Endothelial cell of umbilical vein (primary cell): Measurements from ENCODE around the gene CYP27A1.

ENCODE experiments used
- CTCF ChIP-seq, 2 donors: IDR thresholded peaks; 1 replicate in 1 of 2; 2 replicates in 1 of 2; pipeline ENCODE4 v1.5.1; 2011; ENCODE audit warnings: low read length in 2 of 2, mild to moderate bottlenecking in 2 of 2, moderate library complexity in 2 of 2, control low read depth in 1 of 2, inconsistent platforms in 1 of 2, low read depth in 1 of 2; ENCODE audit not compliant: insufficient read depth in 1 of 2; ENCODE audit errors: extremely low read depth in 1 of 2
- EZH2 ChIP-seq: IDR thresholded peaks from 2 replicates; pipeline ENCODE4 v1.6.1; 2012; ENCODE audit warnings: borderline replicate concordance, low read depth, mild to moderate bottlenecking, moderate library complexity, low read length, inconsistent platforms; ENCODE audit not compliant: severe bottlenecking
- FOS ChIP-seq: IDR thresholded peaks from 2 replicates; pipeline ENCODE4 v1.6.1; 2011; ENCODE audit warnings: mild to moderate bottlenecking, low read length, moderate library complexity, borderline replicate concordance; ENCODE audit not compliant: insufficient read depth
- MYC ChIP-seq: IDR thresholded peaks from one replicate; pipeline ENCODE4 v1.6.1; 2011; ENCODE audit warnings: mild to moderate bottlenecking, low read depth, low read length
- POLR2A ChIP-seq: IDR thresholded peaks from 2 replicates; pipeline ENCODE4 v1.6.1; 2012; ENCODE audit warnings: low read depth, mild to moderate bottlenecking, control low read depth, low read length
- POLR2AphosphoS5 ChIP-seq: IDR thresholded peaks from 2 replicates; pipeline ENCODE4 v1.6.1; 2012; ENCODE audit warnings: low read depth, mild to moderate bottlenecking, control low read depth, low read length, moderate library complexity; ENCODE audit not compliant: insufficient read depth
- TF ChIP-seq, protein P1 (sequence below): IDR thresholded peaks from 2 replicates; pipeline ENCODE4 v1.6.1; 2011; ENCODE audit not compliant: insufficient read depth, insufficient read length

- no peak for TF ChIP-seq CTCF (IDR thresholded peaks at IDR 0.05; ENCODE audit: extremely low read depth in 1 of 2, insufficient read depth in 1 of 2, low read depth in 1 of 2, low read length in 2 of 2)
- TF ChIP-seq FOS, result no peak
- no peak for TF ChIP-seq POLR2A
- no peak for TF ChIP-seq POLR2AphosphoS5
- TF ChIP-seq, protein P1, sequence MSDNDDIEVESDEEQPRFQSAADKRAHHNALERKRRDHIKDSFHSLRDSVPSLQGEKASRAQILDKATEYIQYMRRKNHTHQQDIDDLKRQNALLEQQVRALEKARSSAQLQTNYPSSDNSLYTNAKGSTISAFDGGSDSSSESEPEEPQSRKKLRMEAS, result no peak
- no peak for TF ChIP-seq EZH2
- TF ChIP-seq MYC, result no peak
Observed at GRCh38 chr2:218837495-218837894, 55.5 kb downstream of the CYP27A1 start.
